Immature natural killer cell (primary cell): ENCODE measurements around the gene PITRM1. TPM values are rescaled to one million over a fixed set of nuclear protein-coding genes. Genes with fewer than 3 reads are reported as not detected.
A peak's percentile ranks its signal among the peaks of the same experiment; 100 is the strongest.

ENCODE experiments used
- DNase-seq, 3 donors: peaks; one replicate each; pipeline ENCODE4 v3.0.0; 2022; ENCODE audit warnings: mixed read lengths in 1 of 3
- H3K27ac Mint-ChIP-seq, 6 donors: one replicate each; pipeline ENCODE4 v1.8.0; 2020; ENCODE audit warnings: mixed read lengths in 6 of 6, mild to moderate bottlenecking in 5 of 6, inconsistent platforms in 4 of 6, moderate library complexity in 3 of 6
- H3K27me3 Mint-ChIP-seq, 3 donors: one replicate each; pipeline ENCODE4 v1.8.0; 2020 to 2021; ENCODE audit warnings: low read depth in 3 of 3, mild to moderate bottlenecking in 3 of 3, mixed read lengths in 3 of 3, moderate library complexity in 3 of 3, inconsistent platforms in 1 of 3
- H3K36me3 Mint-ChIP-seq, 3 donors: one replicate each; pipeline ENCODE4 v1.8.0; 2020; ENCODE audit warnings: mixed read lengths in 3 of 3, inconsistent platforms in 2 of 3, mild to moderate bottlenecking in 2 of 3
- H3K4me1 Mint-ChIP-seq, 2 donors: one replicate each; pipeline ENCODE4 v1.8.0; 2020; ENCODE audit warnings: inconsistent platforms in 2 of 2, mild to moderate bottlenecking in 2 of 2, mixed read lengths in 2 of 2, moderate library complexity in 1 of 2
- H3K4me3 Mint-ChIP-seq, 5 donors: one replicate each; pipeline ENCODE4 v1.8.0; 2020; ENCODE audit warnings: mild to moderate bottlenecking in 5 of 5, mixed read lengths in 5 of 5, inconsistent platforms in 3 of 5, moderate library complexity in 3 of 5
- H3K9me3 Mint-ChIP-seq, 6 donors: one replicate each; pipeline ENCODE4 v1.8.0; 2020; ENCODE audit warnings: mild to moderate bottlenecking in 6 of 6, mixed read lengths in 6 of 6, inconsistent platforms in 4 of 6, moderate library complexity in 3 of 6
- polyA plus RNA-seq, 3 donors: library from polyadenylated mRNA; unstranded; fragments of 300-500 nt; fragmentation: Illumina TruSeq; gene quantifications; one replicate each; pipeline ENCODE4 v1.2.3, GENCODE V29; 2021

Gene PITRM1
- polyA plus RNA-seq, 3 donors from 2014 or later: 25.4 to 52.5 (median 35.2) TPM

- Mint-ChIP-seq H3K9me3 (no peaks in the 10 kb centered on the region), H3K4me1 (no peaks in the 10 kb centered on the region), H3K4me3 (no peak overlapping the region), H3K36me3 (peaks cover 15 to 39% (median 27%) of the 10 kb centered on the region in 3 donors), H3K27me3 (peaks cover 0 to 2% (median 0%) of the 10 kb centered on the region in 3 donors), H3K27ac (peak overlapping the region in 1 of 6 donors; percentile 57)
- DNase-seq: no peak
These were observed 69.7 kb downstream of the PITRM1 start for GRCh38 chr10:3102720-3103427.

GRCh38 chr10:3100856-3101640, 71.5 kb downstream of the PITRM1 start:
- Mint-ChIP-seq H3K4me1 (peaks cover 11% of the 10 kb centered on the region in 2 donors), H3K36me3 (peaks cover 15 to 39% (median 27%) of the 10 kb centered on the region in 3 donors), H3K4me3 (no peak overlapping the region), H3K27ac (no peak overlapping the region), H3K9me3 (no peaks in the 10 kb centered on the region), H3K27me3 (peaks cover 0 to 2% (median 0%) of the 10 kb centered on the region in 3 donors)
- no peak for DNase-seq

- peaks cover 15 to 33% (median 22%) of the 10 kb centered on the region in 3 donors for H3K36me3 Mint-ChIP-seq
- H3K4me3 Mint-ChIP-seq: no peak overlapping the region
- H3K27me3 Mint-ChIP-seq: peaks cover 0 to 2% (median 0%) of the 10 kb centered on the region in 3 donors
- no peak for DNase-seq
- no peaks in the 10 kb centered on the region for H3K9me3 Mint-ChIP-seq
- H3K4me1 Mint-ChIP-seq: peaks cover 19% of the 10 kb centered on the region in 2 donors
- H3K27ac Mint-ChIP-seq: no peak overlapping the region
These were observed 72.3 kb downstream of the PITRM1 start for GRCh38 chr10:3100093-3100792.

- DNase-seq: no peak
- Mint-ChIP-seq H3K36me3 (peaks cover 15 to 31% (median 22%) of the 10 kb centered on the region in 3 donors), H3K27me3 (peaks cover 0 to 2% (median 0%) of the 10 kb centered on the region in 3 donors), H3K9me3 (no peaks in the 10 kb centered on the region), H3K4me1 (peaks cover 26 to 27% of the 10 kb centered on the region in 2 donors), H3K4me3 (no peak overlapping the region), H3K27ac (peak overlapping the region in 2 of 6 donors; percentile 8 to 25)
These were observed 73.1 kb downstream of the PITRM1 start for GRCh38 chr10:3099291-3100092.

GRCh38 chr10:3098689-3099088, 73.9 kb downstream of the PITRM1 start:
- no peak for DNase-seq
- no peak overlapping the region for H3K4me3 Mint-ChIP-seq
- no peaks in the 10 kb centered on the region for H3K9me3 Mint-ChIP-seq
- H3K36me3 Mint-ChIP-seq: peaks cover 14 to 28% (median 22%) of the 10 kb centered on the region in 3 donors
- H3K27me3 Mint-ChIP-seq: peaks cover 0 to 2% (median 0%) of the 10 kb centered on the region in 3 donors
- H3K4me1 Mint-ChIP-seq: peaks cover 33 to 35% of the 10 kb centered on the region in 2 donors
- peak overlapping the region in 1 of 6 donors; percentile 40 for H3K27ac Mint-ChIP-seq

GRCh38 chr10:3097160-3097559, 75.4 kb downstream of the PITRM1 start:
- H3K36me3 Mint-ChIP-seq: peaks cover 10 to 20% (median 16%) of the 10 kb centered on the region in 3 donors
- no peaks in the 10 kb centered on the region for H3K9me3 Mint-ChIP-seq
- no peak for DNase-seq
- H3K27me3 Mint-ChIP-seq: peaks cover 0 to 5% (median 2%) of the 10 kb centered on the region in 3 donors
- peak overlapping the region in 1 of 5 donors; percentile 14 for H3K4me3 Mint-ChIP-seq
- peaks cover 48 to 50% of the 10 kb centered on the region in 2 donors for H3K4me1 Mint-ChIP-seq
- peak overlapping the region in 3 of 6 donors; percentile 14 to 75 (median 67) for H3K27ac Mint-ChIP-seq

- Mint-ChIP-seq H3K27ac (peak overlapping the region; percentile 17 to 85 (median 81)), H3K36me3 (peaks cover 10 to 16% (median 11%) of the 10 kb centered on the region in 3 donors), H3K27me3 (peaks cover 0 to 6% (median 2%) of the 10 kb centered on the region in 3 donors), H3K4me3 (peak overlapping the region; percentile 17 to 78 (median 70)), H3K4me1 (peaks cover 51 to 53% of the 10 kb centered on the region in 2 donors), H3K9me3 (no peaks in the 10 kb centered on the region)
- peak; percentile 23 to 39 (median 37) for DNase-seq
These were observed 76.4 kb downstream of the PITRM1 start for GRCh38 chr10:3096149-3096548.

- peak; percentile 21 to 64 (median 54) for DNase-seq
- Mint-ChIP-seq H3K36me3 (peaks cover 10 to 13% (median 10%) of the 10 kb centered on the region in 3 donors), H3K4me1 (peaks cover 51 to 53% of the 10 kb centered on the region in 2 donors), H3K4me3 (peak overlapping the region; percentile 17 to 78 (median 70)), H3K27me3 (peaks cover 0 to 6% (median 2%) of the 10 kb centered on the region in 3 donors), H3K27ac (peak overlapping the region; percentile 17 to 85 (median 81)), H3K9me3 (no peaks in the 10 kb centered on the region)
These were observed 77.0 kb downstream of the PITRM1 start for GRCh38 chr10:3095373-3096139.

GRCh38 chr10:3094609-3095036, 78.0 kb downstream of the PITRM1 start:
- H3K4me3 Mint-ChIP-seq: peak overlapping the region in 3 of 5 donors; percentile 11 to 78 (median 40)
- H3K4me1 Mint-ChIP-seq: peaks cover 51 to 53% of the 10 kb centered on the region in 2 donors
- DNase-seq: no peak
- H3K36me3 Mint-ChIP-seq: peaks cover 3 to 6% (median 6%) of the 10 kb centered on the region in 3 donors
- no peaks in the 10 kb centered on the region for H3K9me3 Mint-ChIP-seq
- peak overlapping the region in 4 of 6 donors; percentile 17 to 86 (median 79) for H3K27ac Mint-ChIP-seq
- H3K27me3 Mint-ChIP-seq: peaks cover 0 to 6% (median under 1%) of the 10 kb centered on the region in 3 donors

GRCh38 chr10:3093996-3094395, 78.6 kb downstream of the PITRM1 start:
- Mint-ChIP-seq H3K4me3 (peak overlapping the region; percentile 9 to 55 (median 31)), H3K9me3 (no peaks in the 10 kb centered on the region), H3K36me3 (no peaks in the 10 kb centered on the region), H3K4me1 (peaks cover 51 to 53% of the 10 kb centered on the region in 2 donors), H3K27me3 (peaks cover 0 to 6% (median 0%) of the 10 kb centered on the region in 3 donors), H3K27ac (peak overlapping the region; percentile 50 to 86 (median 80))
- no peak for DNase-seq

- peaks cover 0 to 3% (median 0%) of the 10 kb centered on the region in 3 donors for H3K36me3 Mint-ChIP-seq
- no peak overlapping the region for H3K4me3 Mint-ChIP-seq
- no peaks in the 10 kb centered on the region for H3K9me3 Mint-ChIP-seq
- no peak for DNase-seq
- peaks cover 0 to 6% (median 0%) of the 10 kb centered on the region in 3 donors for H3K27me3 Mint-ChIP-seq
- H3K4me1 Mint-ChIP-seq: peaks cover 47 to 48% of the 10 kb centered on the region in 2 donors
- peak overlapping the region in 4 of 6 donors; percentile 18 to 72 (median 40) for H3K27ac Mint-ChIP-seq
These were observed 80.7 kb downstream of the PITRM1 start for GRCh38 chr10:3091921-3092320.
